Fibroblast of peridontal ligament (primary cell): Measurements from ENCODE around the gene RAI2.
"Not testable (repeated sequence)": the region's sequence is repeated elsewhere in the genome, so short reads cannot be mapped to it uniquely, and the experiment has no call there.

Source experiments
- DNase-seq: peaks from one replicate; pipeline ENCODE4 v3.0.0-alpha.2; 2010; ENCODE audit errors: extremely low read depth

Gene RAI2

DNA sequence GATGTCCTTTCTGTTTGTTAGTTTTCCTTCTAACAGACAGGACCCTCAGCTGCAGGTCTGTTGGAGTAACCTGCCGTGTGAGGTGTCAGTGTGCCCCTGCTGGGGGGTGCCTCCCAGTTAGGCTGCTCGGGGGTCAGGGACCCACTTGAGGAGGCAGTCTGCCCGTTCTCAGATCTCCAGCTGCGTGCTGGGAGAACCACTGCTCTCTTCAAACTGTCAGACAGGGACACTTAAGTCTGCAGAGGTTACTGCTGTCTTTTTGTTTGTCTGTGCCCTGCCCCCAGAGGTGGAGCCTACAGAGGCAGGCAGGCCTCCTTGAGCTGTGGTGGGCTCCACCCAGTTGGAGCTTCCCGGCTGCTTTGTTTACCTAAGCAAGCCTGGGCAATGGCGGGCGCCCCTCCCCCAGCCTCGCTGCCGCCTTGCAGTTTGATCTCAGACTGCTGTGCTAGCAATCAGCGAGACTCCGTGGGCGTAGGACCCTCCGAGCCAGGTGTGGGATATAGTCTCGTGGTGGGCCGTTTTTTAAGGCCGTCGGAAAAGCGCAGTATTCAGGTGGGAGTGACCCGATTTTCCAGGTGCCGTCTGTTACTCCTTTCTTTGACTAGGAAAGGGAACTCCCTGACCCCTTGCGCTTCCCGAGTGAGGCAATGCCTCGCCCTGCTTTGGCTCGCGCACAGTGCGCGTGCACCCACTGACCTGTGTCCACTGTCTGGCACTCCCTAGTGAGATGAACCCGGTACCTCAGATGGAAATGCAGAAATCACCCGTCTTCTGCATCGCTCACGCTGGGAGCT is 74.3 kb downstream of the RAI2 start:
- DNase-seq = not testable (repeated sequence)

DNA sequence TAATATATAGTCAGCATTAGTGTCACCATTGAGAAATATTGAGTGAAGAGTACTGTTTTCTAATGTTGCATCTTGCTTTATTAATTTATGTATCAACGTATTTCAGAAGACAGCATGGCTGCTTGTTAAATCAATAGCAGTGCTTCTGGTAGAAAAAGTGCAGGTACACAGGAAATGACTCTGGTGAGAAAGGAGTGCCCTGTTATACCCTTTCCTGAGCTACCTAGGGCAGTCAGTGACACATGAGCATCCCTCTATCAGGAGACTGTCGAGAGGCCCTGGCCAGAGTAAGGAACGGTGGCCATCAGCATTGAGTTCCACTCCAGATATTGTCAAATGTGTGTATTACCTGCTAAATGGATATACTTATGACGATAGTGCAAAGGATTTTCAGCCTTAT is 81.7 kb downstream of the RAI2 start:
- no peak for DNase-seq

DNA sequence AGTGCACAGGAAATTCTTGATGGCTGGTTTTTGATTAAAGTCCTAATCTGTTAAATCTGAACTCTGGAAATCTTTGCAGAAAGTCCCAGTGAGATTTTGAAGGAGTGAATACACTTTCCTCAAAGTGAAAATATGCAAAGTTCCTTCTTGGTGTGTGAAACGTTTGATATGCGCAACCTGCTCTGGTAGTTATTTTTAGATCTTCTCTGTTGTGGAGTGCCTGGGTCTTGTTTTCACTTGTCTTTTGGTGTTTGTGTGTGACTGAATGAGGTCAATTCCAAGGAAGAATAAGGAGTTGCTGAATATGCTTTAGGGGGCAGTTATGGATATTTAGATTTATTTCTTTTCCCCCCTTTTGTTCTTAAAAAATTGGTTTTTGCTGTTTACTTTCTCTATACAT is 82.1 kb downstream of the RAI2 start:
- no peak for DNase-seq

DNA sequence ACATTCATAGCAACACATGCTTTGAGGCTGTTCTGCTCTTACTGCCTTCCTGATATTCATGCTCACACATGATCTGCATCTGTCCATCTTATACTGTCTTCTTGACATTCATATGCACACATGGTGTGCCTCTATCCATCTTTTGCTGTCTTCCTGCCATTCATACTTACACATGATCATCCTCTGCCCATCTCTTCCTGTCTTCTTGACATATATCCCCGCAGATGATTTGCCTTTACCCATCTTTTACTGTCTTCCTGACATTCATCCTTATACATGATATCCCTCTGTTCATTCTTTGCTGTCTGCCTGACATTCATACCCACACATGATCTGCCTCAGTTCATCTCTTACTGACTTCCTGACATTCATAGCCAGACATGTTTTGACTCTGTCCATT is 87.0 kb downstream of the RAI2 start:
- no peak for DNase-seq

DNA sequence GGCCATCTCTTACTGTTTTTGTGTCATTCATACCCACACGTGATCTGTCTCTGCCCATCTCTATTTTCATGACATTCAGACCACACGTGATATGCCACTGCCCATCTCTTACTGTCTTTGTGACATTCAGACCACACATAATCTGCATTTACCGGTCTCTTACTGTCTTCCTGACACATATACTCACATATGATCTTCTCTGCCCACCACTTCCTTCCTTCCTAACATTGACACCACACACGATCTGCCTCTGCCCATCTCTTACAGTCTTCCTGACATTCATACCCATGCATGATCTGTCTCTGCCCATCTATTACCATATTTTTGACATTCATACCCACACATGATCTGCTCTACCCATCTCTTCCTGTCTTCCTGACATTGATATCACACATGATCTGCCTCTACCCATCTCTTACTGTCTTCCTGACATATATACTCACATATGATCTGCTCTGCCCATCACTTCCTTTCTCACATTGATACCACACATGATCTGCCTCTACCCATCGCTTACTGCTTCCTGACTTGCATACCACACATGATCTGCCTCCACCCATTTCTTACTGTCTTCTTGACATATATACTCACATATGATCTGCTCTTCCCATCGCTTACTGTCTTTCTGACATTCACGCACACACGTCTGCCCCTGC is 87.7 kb downstream of the RAI2 start:
- DNase-seq = no peak

DNA sequence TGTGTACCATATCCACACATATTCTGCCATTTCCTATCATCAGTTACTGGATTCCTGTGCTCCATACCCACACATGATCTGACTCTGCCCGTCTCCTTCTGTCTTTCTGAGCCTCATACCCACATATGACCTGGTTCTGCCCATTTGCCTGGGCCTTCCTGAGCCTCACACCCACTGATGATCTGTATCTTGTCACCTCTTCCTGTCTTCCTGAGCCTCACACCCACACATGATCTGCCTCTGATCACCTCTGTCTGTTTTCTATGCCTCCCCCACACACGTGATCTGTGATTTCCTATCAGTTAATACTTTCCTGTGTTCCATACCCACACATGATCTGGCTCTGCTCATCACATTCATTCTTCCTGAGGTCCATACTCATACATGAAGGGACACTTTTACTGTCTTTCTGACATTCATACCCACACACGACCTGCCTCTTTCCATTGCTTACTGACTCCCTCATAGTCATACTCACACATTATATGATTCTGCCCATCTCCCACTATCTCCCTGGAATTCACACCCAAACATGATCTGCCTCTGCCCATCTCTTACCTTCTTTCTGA is 91.3 kb downstream of the RAI2 start:
- no peak for DNase-seq

DNA sequence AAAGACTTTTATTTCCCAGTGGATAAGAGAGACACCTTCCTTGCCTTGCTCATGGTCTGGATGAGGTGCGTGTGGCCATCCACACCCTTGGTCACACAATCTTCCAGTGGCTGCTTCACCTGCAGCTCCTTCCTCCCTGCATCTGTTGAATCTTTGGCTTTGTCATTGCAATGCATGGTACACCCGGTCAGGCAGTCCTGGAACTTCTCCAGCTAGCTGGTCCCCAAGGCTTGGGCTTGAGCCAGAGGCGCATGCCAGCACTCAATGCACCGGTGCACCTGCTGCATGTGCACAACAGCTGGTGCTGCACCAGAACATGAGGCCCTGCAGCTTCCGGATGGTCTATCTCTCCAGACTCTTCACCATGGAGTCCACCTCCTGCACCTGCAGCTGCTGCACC is 92.1 kb downstream of the RAI2 start:
- DNase-seq = no peak

DNA sequence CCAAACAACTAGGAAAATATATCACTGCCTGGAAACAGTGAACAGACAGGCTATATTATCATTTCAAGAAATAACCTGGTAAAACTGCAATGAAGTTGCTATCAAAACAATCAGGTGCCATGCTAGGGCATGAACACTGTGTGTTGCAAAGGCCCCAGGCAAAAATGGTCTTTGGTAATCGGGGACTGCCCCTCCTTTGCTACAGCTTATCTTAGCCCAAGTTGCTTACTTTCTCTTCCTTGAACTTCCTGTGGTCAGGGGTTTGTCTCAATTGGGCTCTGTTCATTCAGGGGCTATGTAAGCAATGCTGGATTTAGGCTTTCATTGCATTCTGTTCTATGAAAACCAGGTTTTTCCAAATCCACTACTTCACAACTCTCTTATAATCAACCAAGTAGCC is 93.4 kb downstream of the RAI2 start:
- DNase-seq = no peak

DNA sequence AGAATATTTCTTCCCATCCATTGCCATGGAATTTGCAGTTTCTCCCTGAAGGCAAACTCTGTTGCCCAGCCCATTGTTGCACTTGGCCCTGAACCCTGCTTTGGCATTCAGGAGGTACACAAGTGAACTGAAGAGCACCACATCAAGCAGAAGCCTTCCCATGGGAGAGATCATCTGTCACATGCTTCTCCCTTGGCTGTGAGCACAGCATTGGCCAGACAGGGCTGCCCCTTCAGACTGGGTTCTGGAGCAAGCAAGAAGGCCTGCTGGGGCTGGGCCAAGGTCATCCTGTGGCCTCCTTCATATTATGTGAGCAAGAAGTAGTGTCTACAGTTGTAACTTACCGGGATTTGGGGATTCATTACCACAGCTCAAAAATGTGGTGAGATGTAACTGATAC is 101.1 kb downstream of the RAI2 start:
- DNase-seq = no peak

DNA sequence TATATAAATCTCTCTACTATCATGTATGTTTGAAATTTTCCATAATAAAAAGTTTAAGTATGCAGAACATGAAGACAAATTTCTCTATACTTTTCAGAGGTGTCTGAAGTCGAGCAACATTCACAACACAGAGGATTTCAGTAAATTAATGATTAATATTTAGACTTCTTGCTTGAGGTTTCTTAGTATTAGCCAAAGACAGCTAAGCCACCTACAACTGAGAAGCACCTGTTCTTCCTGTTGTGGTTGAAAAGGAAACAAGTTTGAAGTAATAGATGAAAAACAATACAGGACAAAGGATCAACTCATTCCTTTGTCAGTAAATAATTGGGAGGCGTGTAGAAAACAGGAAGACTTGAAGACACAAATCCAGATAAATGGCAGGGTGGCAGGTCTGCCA is 102.7 kb downstream of the RAI2 start:
- DNase-seq = no peak

DNA sequence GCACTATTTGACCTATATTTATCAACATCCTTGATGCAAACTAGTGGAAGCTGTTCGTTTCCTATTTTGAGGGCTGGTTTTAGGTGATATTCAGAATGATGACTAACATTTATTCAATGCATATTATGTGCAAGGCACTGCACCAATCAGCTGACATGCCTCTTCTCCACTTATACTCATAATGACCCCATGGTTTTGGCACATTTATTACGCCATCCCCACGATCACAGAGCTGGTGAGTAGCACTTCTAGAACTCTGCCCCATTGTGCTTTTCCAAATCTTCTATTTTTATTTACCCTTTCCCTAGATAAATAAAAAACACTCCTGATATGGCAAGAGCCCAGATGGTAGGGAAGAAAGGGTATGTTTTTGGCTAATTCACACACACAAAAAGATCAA is 110.7 kb downstream of the RAI2 start:
- no peak for DNase-seq
